GM19463 (cell line): Measurements from ENCODE around the gene LAMB4.

ENCODE experiments used
- ATAC-seq: cut with Tn5 transposase; IDR thresholded peaks from one replicate; pipeline ENCODE4 v1.9.1; 2021; ENCODE audit warnings: mild to moderate bottlenecking, moderate library complexity; ENCODE audit not compliant: unreplicated experiment

LAMB4 gene

GRCh38 chr7:108112683-108113082 is 17.5 kb downstream of the LAMB4 start:
- no peak for ATAC-seq

- peak; percentile 75 for ATAC-seq
Observed at GRCh38 chr7:108109221-108109908, 20.8 kb downstream of the LAMB4 start.

- no peak for ATAC-seq
Observed at GRCh38 chr7:108108131-108108530, 22.0 kb downstream of the LAMB4 start.

- no peak for ATAC-seq
Observed at GRCh38 chr7:108104324-108104723, 25.8 kb downstream of the LAMB4 start.

GRCh38 chr7:108103558-108104298 is 26.4 kb downstream of the LAMB4 start:
- ATAC-seq = no peak

GRCh38 chr7:108102671-108103312 is 27.4 kb downstream of the LAMB4 start:
- ATAC-seq = no peak

GRCh38 chr7:108101759-108102158 is 28.4 kb downstream of the LAMB4 start:
- ATAC-seq = no peak

GRCh38 chr7:108099713-108100112 is 30.4 kb downstream of the LAMB4 start:
- no peak for ATAC-seq

GRCh38 chr7:108097703-108098102 is 32.5 kb downstream of the LAMB4 start:
- no peak for ATAC-seq

- ATAC-seq = no peak
Observed at GRCh38 chr7:108096996-108097395, 33.2 kb downstream of the LAMB4 start.

GRCh38 chr7:108094933-108095710 is 35.0 kb downstream of the LAMB4 start:
- peak; percentile 67 for ATAC-seq

- no peak for ATAC-seq
Observed at GRCh38 chr7:108094346-108094745, 35.8 kb downstream of the LAMB4 start.

- no peak for ATAC-seq
Observed at GRCh38 chr7:108093851-108094331, 36.3 kb downstream of the LAMB4 start.

GRCh38 chr7:108093341-108093740 is 36.8 kb downstream of the LAMB4 start:
- no peak for ATAC-seq

GRCh38 chr7:108091461-108091831 is 38.7 kb downstream of the LAMB4 start:
- ATAC-seq = no peak

- no peak for ATAC-seq
Observed at GRCh38 chr7:108090791-108091460, 39.2 kb downstream of the LAMB4 start.

GRCh38 chr7:108089381-108089780 is 40.8 kb downstream of the LAMB4 start:
- ATAC-seq = no peak

- ATAC-seq = no peak
Observed at GRCh38 chr7:108088729-108089128, 41.4 kb downstream of the LAMB4 start.

GRCh38 chr7:108087778-108088177 is 42.4 kb downstream of the LAMB4 start:
- no peak for ATAC-seq

- no peak for ATAC-seq
Observed at GRCh38 chr7:108086962-108087361, 43.2 kb downstream of the LAMB4 start.

- no peak for ATAC-seq
Observed at GRCh38 chr7:108086546-108086945, 43.6 kb downstream of the LAMB4 start.
